B cell (primary cell): ENCODE data around the gene PGBD5. TPM values are rescaled to one million over a fixed set of nuclear protein-coding genes. Genes with fewer than 3 reads are reported as not detected.

ENCODE experiments used
- ATAC-seq: fragments of 200-7000 bp; cut with Tn5 transposase; one replicate; pipeline ENCODE4 v1.10.0; 2021; ENCODE audit warnings: low read depth, mild to moderate bottlenecking, moderate number of reproducible peaks, moderate library complexity
- CTCF ChIA-PET: fragments of 350-600 bp; sonication (Branson Sonifier 250); formaldehyde crosslinking; loops from one replicate; lab custom pipeline; 2021; ENCODE audit warnings: antibody characterized with exemption, inconsistent platforms; lab: Charles Lee
- POLR2A ChIA-PET: fragments of 350-600 bp; sonication (Branson Sonifier 250); formaldehyde crosslinking; loops from one replicate; lab custom pipeline; 2021; ENCODE audit warnings: antibody characterized with exemption; lab: Charles Lee
- DNase-seq: peaks from one replicate; pipeline ENCODE4 v3.0.0; 2013
- H2AFZ ChIP-seq: 2 replicates; pipeline ENCODE4 v1.6.1; 2012; ENCODE audit warnings: mild to moderate bottlenecking, low read depth, low read length; ENCODE audit not compliant: insufficient read depth, poor library complexity, severe bottlenecking
- H3K27ac ChIP-seq, 2 donors: 1 replicate in 1 of 2; 2 replicates in 1 of 2; pipeline ENCODE4 v1.5.1; 2012 to 2013; ENCODE audit warnings: low read length in 2 of 2, mild to moderate bottlenecking in 2 of 2, moderate library complexity in 1 of 2
- H3K27me3 ChIP-seq, 4 experiments: fragments of 200-600 bp in 1 of 4; sonication (generic) in 1 of 4; replicated peaks in 1 of 4; 1 replicate in 2 of 4; 2 replicates in 2 of 4; pipeline versions ENCODE4 v1.6.1 to v1.7.0; 2013 to 2016; ENCODE audit warnings: low read length in 3 of 4, mild to moderate bottlenecking in 2 of 4, mixed read lengths in 1 of 4, moderate library complexity in 1 of 4; ENCODE audit not compliant: insufficient read depth in 4 of 4, control insufficient read depth in 3 of 4; ENCODE audit errors: control extremely low read depth in 1 of 4
- H3K36me3 ChIP-seq, 2 experiments: replicated peaks in 1 of 2; 1 replicate in 1 of 2; 2 replicates in 1 of 2; pipeline versions ENCODE4 v1.6.1 to v1.7.1; 2013; ENCODE audit warnings: low read length in 1 of 2; ENCODE audit not compliant: insufficient read depth in 2 of 2, control insufficient read depth in 1 of 2; ENCODE audit errors: control extremely low read depth in 1 of 2, extremely low read depth in 1 of 2
- H3K4me1 ChIP-seq, 2 donors: fragments of 200-600 bp in 1 of 2; sonication (generic) in 1 of 2; 1 replicate in 1 of 2; 2 replicates in 1 of 2; pipeline versions ENCODE4 v1.5.1 to v1.6.1; 2013 to 2017; ENCODE audit warnings: low read length in 2 of 2; ENCODE audit not compliant: control insufficient read depth in 2 of 2, insufficient read depth in 2 of 2
- H3K4me2 ChIP-seq: replicated peaks from 2 replicates; pipeline ENCODE3; 2012; ENCODE audit warnings: mild to moderate bottlenecking, low read depth, low read length; ENCODE audit not compliant: poor library complexity, severe bottlenecking
- H3K4me3 ChIP-seq, 5 experiments: fragments of 200-600 bp in 1 of 5; sonication (generic) in 1 of 5; 1 replicate in 3 of 5; 2 replicates in 2 of 5; pipeline versions ENCODE4 v1.5.1 to v1.7.0; 2011 to 2016; ENCODE audit warnings: low read length in 4 of 5, mild to moderate bottlenecking in 4 of 5, low read depth in 2 of 5, control low read depth in 1 of 5, moderate library complexity in 1 of 5; ENCODE audit not compliant: insufficient read depth in 1 of 5; ENCODE audit errors: control extremely low read depth in 1 of 5, extremely low read depth in 1 of 5
- H3K79me2 ChIP-seq: fragments of 200-600 bp; sonication (generic); one replicate; pipeline ENCODE4 v1.6.0; 2016; ENCODE audit warnings: low read length; ENCODE audit not compliant: control insufficient read depth, insufficient read depth
- H3K9ac ChIP-seq: fragments of 200-600 bp; sonication (generic); 2 replicates; pipeline ENCODE4 v1.6.1; 2017; ENCODE audit warnings: mild to moderate bottlenecking, low read length, moderate library complexity
- H3K9me3 ChIP-seq, 3 donors: one replicate each; pipeline versions ENCODE4 v1.6.1 to v1.7.1; 2013; ENCODE audit warnings: low read length in 2 of 3; ENCODE audit not compliant: control insufficient read depth in 2 of 3, insufficient read depth in 1 of 3; ENCODE audit errors: control extremely low read depth in 1 of 3
- H4K20me1 ChIP-seq: 2 replicates; pipeline ENCODE4 v1.6.0; 2012; ENCODE audit warnings: mild to moderate bottlenecking, low read length; ENCODE audit not compliant: insufficient read depth, control insufficient read depth, poor library complexity, severe bottlenecking
- H3K27ac Mint-ChIP-seq: one replicate; pipeline ENCODE4 v1.8.0; 2021; ENCODE audit warnings: mixed read lengths
- H3K27me3 Mint-ChIP-seq: one replicate; pipeline ENCODE4 v1.8.0; 2021; ENCODE audit warnings: mixed read lengths
- H3K4me1 Mint-ChIP-seq: one replicate; pipeline ENCODE4 v1.8.0; 2021; ENCODE audit warnings: mixed read lengths
- H3K4me3 Mint-ChIP-seq: one replicate; pipeline ENCODE4 v1.8.0; 2021; ENCODE audit warnings: mixed read lengths
- H3K9me3 Mint-ChIP-seq: one replicate; pipeline ENCODE4 v1.8.0; 2022; ENCODE audit warnings: mixed read lengths; ENCODE audit not compliant: insufficient read depth
- CTCF ChIP-seq: fragments of 200-600 bp; IDR thresholded peaks from one replicate; pipeline ENCODE4 v1.8.0; 2022; ENCODE audit warnings: antibody characterized with exemption, mild to moderate bottlenecking
- EZH2 ChIP-seq: IDR thresholded peaks from 2 replicates; pipeline ENCODE4 v1.6.1; 2012; ENCODE audit warnings: borderline replicate concordance, low read depth, mild to moderate bottlenecking, moderate library complexity, low read length; ENCODE audit not compliant: insufficient read depth, poor library complexity, severe bottlenecking
- WGBS: methylation state at CpG from one replicate; pipeline ENCODE4 v1.1.5; 2013; ENCODE audit warnings: missing lambda C conversion rate; ENCODE audit not compliant: insufficient coverage; 5-methylcytosine and 5-hydroxymethylcytosine counted together
- intact Hi-C: fragments of 100-400 bp; cut with micrococcal nuclease; formaldehyde crosslinking; loops from one replicate; pipeline ENCODE4 v1.10.0; 2022
- polyA plus RNA-seq: library from polyadenylated mRNA; depleted of rRNA; stranded (reverse); fragments of >200 nt; gene quantifications from 2 replicates; pipeline ENCODE4 v1.2.3, GENCODE V29; 2012
- total RNA-seq, 2 donors: library from RNA; stranded (reverse); fragments of 120-200 nt in 1 of 2; gene quantifications; 1 replicate in 1 of 2; 2 replicates in 1 of 2; pipeline versions ENCODE4 v1.2.3 to v1.2.4, GENCODE V29; 2013 to 2022

The PGBD5 gene
- total and polyA plus RNA-seq, 2 donors (not counting 1 experiment from before 2014, with no cell fraction given), result 0.07 TPM; not detected in 1

- Mint-ChIP-seq H3K4me1 (no peaks in the 10 kb centered on the region), H3K4me3 (no peak overlapping the region), H3K27me3 (peaks cover 7% of the 10 kb centered on the region), H3K27ac (no peak overlapping the region), H3K9me3 (no peaks in the 10 kb centered on the region)
- DNase-seq (no peak), ATAC-seq (no peak)
- intact Hi-C loops, result no loop called here
- no peaks in the 10 kb centered on the region for H3K4me1 ChIP-seq
- no peak overlapping the region for H3K4me2 ChIP-seq
- H3K36me3 ChIP-seq, result no peaks in the 10 kb centered on the region
- H3K27me3 ChIP-seq, result no peaks in the 10 kb centered on the region
- ChIA-PET CTCF (no interaction called here), POLR2A (no interaction called here)
- TF ChIP-seq CTCF (no peak), EZH2 (no peak)
- 94% methylated on average over 18 of the region's 18 CpGs for WGBS
- H3K79me2 ChIP-seq, result no peaks in the 10 kb centered on the region
- H3K9ac ChIP-seq, result no peak overlapping the region
- no peak overlapping the region for H3K27ac ChIP-seq
- H3K4me3 ChIP-seq, result no peak overlapping the region
- no peaks in the 10 kb centered on the region for H4K20me1 ChIP-seq
- H3K9me3 ChIP-seq, result no peaks in the 10 kb centered on the region
- H2AFZ ChIP-seq, result no peak overlapping the region
Measured at GRCh38 chr1:230321741-230322420, 104.3 kb downstream of the PGBD5 start.

- H3K27ac Mint-ChIP-seq, result no peak overlapping the region
- no peak overlapping the region for H3K4me3 ChIP-seq
- no peaks in the 10 kb centered on the region for H3K27me3 ChIP-seq
- intact Hi-C loops, result no loop called here
- no peaks in the 10 kb centered on the region for H3K79me2 ChIP-seq
- no peak overlapping the region for H3K27ac ChIP-seq
- no peak overlapping the region for H3K4me3 Mint-ChIP-seq
- H3K27me3 Mint-ChIP-seq, result peaks cover 7% of the 10 kb centered on the region
- H3K36me3 ChIP-seq, result no peaks in the 10 kb centered on the region
- no peak overlapping the region for H3K9ac ChIP-seq
- no peak for DNase-seq
- ATAC-seq, result no peak
- no peak overlapping the region for H3K4me2 ChIP-seq
- POLR2A ChIA-PET, result no interaction called here
- H3K9me3 ChIP-seq, result no peaks in the 10 kb centered on the region
- no peak overlapping the region for H2AFZ ChIP-seq
- no peaks in the 10 kb centered on the region for H3K9me3 Mint-ChIP-seq
- H3K4me1 ChIP-seq, result no peaks in the 10 kb centered on the region
- H3K4me1 Mint-ChIP-seq, result no peaks in the 10 kb centered on the region
- no peaks in the 10 kb centered on the region for H4K20me1 ChIP-seq
- CTCF ChIA-PET, result no interaction called here
- WGBS, result 96% methylated on average over 4 of the region's 9 CpGs
- TF ChIP-seq EZH2 (no peak), CTCF (no peak)
Measured at GRCh38 chr1:230321341-230321740, 104.8 kb downstream of the PGBD5 start.
